ENCODE data around the gene NAALADL2. TPM values are rescaled to one million over a fixed set of nuclear protein-coding genes. Genes with fewer than 3 reads are reported as not detected.

NAALADL2 gene
- total and polyA plus RNA-seq, 2 of the 4 experiments (the other 2 are of a cell fraction), result 3.8 to 19.2 TPM

- dilution Hi-C loops (cut with HindIII; ENCODE audit: low sequenced_read_pairs, unreplicated experiment) (no loop called here), in situ Hi-C loops (cut with MboI; ENCODE audit: low sequenced_read_pairs) (no loop called here), intact Hi-C loops (cut with micrococcal nuclease) (no loop called here)
- POLR2A ChIA-PET (ENCODE audit: unreplicated experiment), result no interaction called here
- no peak overlapping the region for H2AK9ac ChIP-seq (replicated peaks; ENCODE audit: low read depth, low read length, poor library complexity)
- H2AK5ac ChIP-seq (ENCODE audit: low read depth, low read length), result no peak overlapping the region
- H3K9me1 ChIP-seq (ENCODE audit: insufficient read depth, low read length), result no peaks in the 10 kb centered on the region
- no peak overlapping the region for H4K5ac ChIP-seq (ENCODE audit: low read depth, low read length)
- no peak overlapping the region for H4K91ac ChIP-seq (ENCODE audit: insufficient read depth, low read depth, low read length)
- TF ChIP-seq RFX5 (IDR thresholded peaks at IDR 0.05; ENCODE audit: low read depth, low read length) (no peak), USF2 (IDR thresholded peaks at IDR 0.05; ENCODE audit: low read depth, low read length) (no peak), CHD1 (IDR thresholded peaks at IDR 0.05; ENCODE audit: low read depth, low read length) (no peak), FOS (IDR thresholded peaks at IDR 0.05; ENCODE audit: low read depth, low read length) (no peak), POLR2A (IDR thresholded peaks at IDR 0.05; ENCODE audit: low read depth, low read length) (no peak), RAD21 (IDR thresholded peaks at IDR 0.05; ENCODE audit: low read length) (no peak), CTCF (conservative IDR thresholded peaks at IDR 0.05; ENCODE audit: low read depth, low read length) (no peak), SMC3 (IDR thresholded peaks at IDR 0.05; ENCODE audit: low read depth, low read length) (no peak), RCOR1 (IDR thresholded peaks at IDR 0.05; ENCODE audit: insufficient replicate concordance, low read length) (no peak), ELK1 (IDR thresholded peaks at IDR 0.05; ENCODE audit: borderline replicate concordance, low read depth, low read length) (no peak), MAZ (IDR thresholded peaks at IDR 0.05; ENCODE audit: borderline replicate concordance, low read depth, low read length) (no peak), MXI1 (IDR thresholded peaks at IDR 0.05; ENCODE audit: borderline replicate concordance, low read depth, low read length) (no peak), MAFK (IDR thresholded peaks at IDR 0.05; ENCODE audit: low read depth, low read length) (no peak), CEBPB (IDR thresholded peaks at IDR 0.05; ENCODE audit: low read depth, low read length) (no peak), BHLHE40 (IDR thresholded peaks at IDR 0.05; ENCODE audit: low read depth, low read length) (no peak), NFE2L2 (IDR thresholded peaks at IDR 0.05; ENCODE audit: low read depth, low read length) (no peak)
- WGBS, 2 experiments (ENCODE audit: extremely low coverage in 2 of 2, insufficient read length in 1 of 2), result no CpG with 5 or more reads among the region's 2 CpGs
- no peak overlapping the region for H3K4ac ChIP-seq (ENCODE audit: low read depth, low read length)
- H3K79me1 ChIP-seq (ENCODE audit: low read depth in 1 of 2, low read length in 2 of 2), result no peaks in the 10 kb centered on the region
- CTCF ChIA-PET, result no interaction called here
- no peak overlapping the region for H3K9ac ChIP-seq (ENCODE audit: low read depth, low read length)
- H3K27me3 ChIP-seq (ENCODE audit: control insufficient read depth, insufficient read depth, low read length), result no peaks in the 10 kb centered on the region
- no peak overlapping the region for H3K27ac ChIP-seq (ENCODE audit: insufficient read depth, low read length)
- H3K23ac ChIP-seq (ENCODE audit: low read depth, low read length), result no peak overlapping the region
- H3K9me3 ChIP-seq (ENCODE audit: control insufficient read depth, insufficient read depth, low read length), result no peaks in the 10 kb centered on the region
- no peak for ATAC-seq (ENCODE audit: low read depth)
- H2BK15ac ChIP-seq (ENCODE audit: low read depth, low read length), result no peak overlapping the region
- H3K14ac ChIP-seq (replicated peaks; ENCODE audit: low read depth, low read length), result no peak overlapping the region
- no peaks in the 10 kb centered on the region for H3K4me1 ChIP-seq (ENCODE audit: control insufficient read depth, insufficient read depth, low read length)
- no peak overlapping the region for H3K4me3 ChIP-seq (ENCODE audit: insufficient read depth, low read depth, low read length)
- no peak for DNase-seq
- no peak overlapping the region for H2BK120ac ChIP-seq (ENCODE audit: low read depth, low read length)
- H3K4me2 ChIP-seq (ENCODE audit: low read depth, low read length), result no peak overlapping the region
- H3K56ac ChIP-seq (ENCODE audit: extremely low read depth, insufficient read depth, low read length), result no peak overlapping the region
- H3K36me3 ChIP-seq (ENCODE audit: control insufficient read depth, insufficient read depth, low read length), result no peaks in the 10 kb centered on the region
- no peak overlapping the region for H2BK5ac ChIP-seq (ENCODE audit: low read depth, low read length, poor library complexity, severe bottlenecking)
- no peak overlapping the region for H4K8ac ChIP-seq (ENCODE audit: low read depth in 2 of 2, low read length in 2 of 2)
- BruUV-seq (replicated peaks), result no TSS peak
- H3K18ac ChIP-seq (ENCODE audit: low read depth, low read length), result no peak overlapping the region
- H2BK20ac ChIP-seq (ENCODE audit: low read depth, low read length), result no peak overlapping the region
- H4K20me1 ChIP-seq (ENCODE audit: insufficient read depth, low read length), result no peaks in the 10 kb centered on the region
- no peak overlapping the region for H2AFZ ChIP-seq (replicated peaks; ENCODE audit: low read length, poor library complexity)
Measured at GRCh38 chr3:175605851-175606250, 746.7 kb downstream of the NAALADL2 start.

Measured in IMR-90 (cell line).